B cell (primary cell): Measurements from ENCODE around the gene AEBP1. TPM values are rescaled to one million over a fixed set of nuclear protein-coding genes. Genes with fewer than 3 reads are reported as not detected.

Experiments used
- ATAC-seq: fragments of 200-7000 bp; cut with Tn5 transposase; one replicate; pipeline ENCODE4 v1.10.0; 2021; ENCODE audit warnings: low read depth, mild to moderate bottlenecking, moderate number of reproducible peaks, moderate library complexity
- CTCF ChIA-PET: fragments of 350-600 bp; sonication (Branson Sonifier 250); formaldehyde crosslinking; loops from one replicate; lab custom pipeline; 2021; ENCODE audit warnings: antibody characterized with exemption, inconsistent platforms; lab: Charles Lee
- POLR2A ChIA-PET: fragments of 350-600 bp; sonication (Branson Sonifier 250); formaldehyde crosslinking; loops from one replicate; lab custom pipeline; 2021; ENCODE audit warnings: antibody characterized with exemption; lab: Charles Lee
- DNase-seq: peaks from one replicate; pipeline ENCODE4 v3.0.0; 2013
- H2AFZ ChIP-seq: 2 replicates; pipeline ENCODE4 v1.6.1; 2012; ENCODE audit warnings: mild to moderate bottlenecking, low read depth, low read length; ENCODE audit not compliant: insufficient read depth, poor library complexity, severe bottlenecking
- H3K27ac ChIP-seq, 2 donors: 1 replicate in 1 of 2; 2 replicates in 1 of 2; pipeline ENCODE4 v1.5.1; 2012 to 2013; ENCODE audit warnings: low read length in 2 of 2, mild to moderate bottlenecking in 2 of 2, moderate library complexity in 1 of 2
- H3K27me3 ChIP-seq, 4 experiments: fragments of 200-600 bp in 1 of 4; sonication (generic) in 1 of 4; replicated peaks in 1 of 4; 1 replicate in 2 of 4; 2 replicates in 2 of 4; pipeline versions ENCODE4 v1.6.1 to v1.7.0; 2013 to 2016; ENCODE audit warnings: low read length in 3 of 4, mild to moderate bottlenecking in 2 of 4, mixed read lengths in 1 of 4, moderate library complexity in 1 of 4; ENCODE audit not compliant: insufficient read depth in 4 of 4, control insufficient read depth in 3 of 4; ENCODE audit errors: control extremely low read depth in 1 of 4
- H3K36me3 ChIP-seq, 2 experiments: replicated peaks in 1 of 2; 1 replicate in 1 of 2; 2 replicates in 1 of 2; pipeline versions ENCODE4 v1.6.1 to v1.7.1; 2013; ENCODE audit warnings: low read length in 1 of 2; ENCODE audit not compliant: insufficient read depth in 2 of 2, control insufficient read depth in 1 of 2; ENCODE audit errors: control extremely low read depth in 1 of 2, extremely low read depth in 1 of 2
- H3K4me1 ChIP-seq, 2 donors: fragments of 200-600 bp in 1 of 2; sonication (generic) in 1 of 2; 1 replicate in 1 of 2; 2 replicates in 1 of 2; pipeline versions ENCODE4 v1.5.1 to v1.6.1; 2013 to 2017; ENCODE audit warnings: low read length in 2 of 2; ENCODE audit not compliant: control insufficient read depth in 2 of 2, insufficient read depth in 2 of 2
- H3K4me2 ChIP-seq: replicated peaks from 2 replicates; pipeline ENCODE3; 2012; ENCODE audit warnings: mild to moderate bottlenecking, low read depth, low read length; ENCODE audit not compliant: poor library complexity, severe bottlenecking
- H3K4me3 ChIP-seq, 5 experiments: fragments of 200-600 bp in 1 of 5; sonication (generic) in 1 of 5; 1 replicate in 3 of 5; 2 replicates in 2 of 5; pipeline versions ENCODE4 v1.5.1 to v1.7.0; 2011 to 2016; ENCODE audit warnings: low read length in 4 of 5, mild to moderate bottlenecking in 4 of 5, low read depth in 2 of 5, control low read depth in 1 of 5, moderate library complexity in 1 of 5; ENCODE audit not compliant: insufficient read depth in 1 of 5; ENCODE audit errors: control extremely low read depth in 1 of 5, extremely low read depth in 1 of 5
- H3K79me2 ChIP-seq: fragments of 200-600 bp; sonication (generic); one replicate; pipeline ENCODE4 v1.6.0; 2016; ENCODE audit warnings: low read length; ENCODE audit not compliant: control insufficient read depth, insufficient read depth
- H3K9ac ChIP-seq: fragments of 200-600 bp; sonication (generic); 2 replicates; pipeline ENCODE4 v1.6.1; 2017; ENCODE audit warnings: mild to moderate bottlenecking, low read length, moderate library complexity
- H3K9me3 ChIP-seq, 3 donors: one replicate each; pipeline versions ENCODE4 v1.6.1 to v1.7.1; 2013; ENCODE audit warnings: low read length in 2 of 3; ENCODE audit not compliant: control insufficient read depth in 2 of 3, insufficient read depth in 1 of 3; ENCODE audit errors: control extremely low read depth in 1 of 3
- H4K20me1 ChIP-seq: 2 replicates; pipeline ENCODE4 v1.6.0; 2012; ENCODE audit warnings: mild to moderate bottlenecking, low read length; ENCODE audit not compliant: insufficient read depth, control insufficient read depth, poor library complexity, severe bottlenecking
- H3K27ac Mint-ChIP-seq: one replicate; pipeline ENCODE4 v1.8.0; 2021; ENCODE audit warnings: mixed read lengths
- H3K27me3 Mint-ChIP-seq: one replicate; pipeline ENCODE4 v1.8.0; 2021; ENCODE audit warnings: mixed read lengths
- H3K4me1 Mint-ChIP-seq: one replicate; pipeline ENCODE4 v1.8.0; 2021; ENCODE audit warnings: mixed read lengths
- H3K4me3 Mint-ChIP-seq: one replicate; pipeline ENCODE4 v1.8.0; 2021; ENCODE audit warnings: mixed read lengths
- H3K9me3 Mint-ChIP-seq: one replicate; pipeline ENCODE4 v1.8.0; 2022; ENCODE audit warnings: mixed read lengths; ENCODE audit not compliant: insufficient read depth
- CTCF ChIP-seq: fragments of 200-600 bp; IDR thresholded peaks from one replicate; pipeline ENCODE4 v1.8.0; 2022; ENCODE audit warnings: antibody characterized with exemption, mild to moderate bottlenecking
- EZH2 ChIP-seq: IDR thresholded peaks from 2 replicates; pipeline ENCODE4 v1.6.1; 2012; ENCODE audit warnings: borderline replicate concordance, low read depth, mild to moderate bottlenecking, moderate library complexity, low read length; ENCODE audit not compliant: insufficient read depth, poor library complexity, severe bottlenecking
- WGBS: methylation state at CpG from one replicate; pipeline ENCODE4 v1.1.5; 2013; ENCODE audit warnings: missing lambda C conversion rate; ENCODE audit not compliant: insufficient coverage; 5-methylcytosine and 5-hydroxymethylcytosine counted together
- intact Hi-C: fragments of 100-400 bp; cut with micrococcal nuclease; formaldehyde crosslinking; loops from one replicate; pipeline ENCODE4 v1.10.0; 2022
- polyA plus RNA-seq: library from polyadenylated mRNA; depleted of rRNA; stranded (reverse); fragments of >200 nt; gene quantifications from 2 replicates; pipeline ENCODE4 v1.2.3, GENCODE V29; 2012
- total RNA-seq, 2 donors: library from RNA; stranded (reverse); fragments of 120-200 nt in 1 of 2; gene quantifications; 1 replicate in 1 of 2; 2 replicates in 1 of 2; pipeline versions ENCODE4 v1.2.3 to v1.2.4, GENCODE V29; 2013 to 2022

AEBP1 gene
- total and polyA plus RNA-seq, 2 donors (not counting 1 experiment from before 2014, with no cell fraction given), result 20.2 to 36.7 TPM

GRCh38 chr7:44062180-44062902, 41.8 kb upstream of the AEBP1 start:
- H3K4me3 ChIP-seq, result no peak overlapping the region
- H3K27ac ChIP-seq, result peak overlapping the region in 1 of 2 donors; percentile 93
- no peak overlapping the region for H2AFZ ChIP-seq
- peaks cover 71 to 94% of the 10 kb centered on the region in 2 donors for H3K4me1 ChIP-seq
- DNase-seq, result no peak
- CTCF ChIA-PET, result interaction anchor here (1.4 kb wide), 1 partner anchor 9 kb away, joined by 3 read pairs; no protein-coding TSS in a partner anchor
- H3K4me1 Mint-ChIP-seq, result peaks cover 75% of the 10 kb centered on the region
- peaks cover 13% of the 10 kb centered on the region for H4K20me1 ChIP-seq
- no peak for ATAC-seq
- H3K27me3 ChIP-seq, result no peaks in the 10 kb centered on the region
- peaks cover 46% of the 10 kb centered on the region for H3K79me2 ChIP-seq
- POLR2A ChIA-PET, result interaction anchor here (0.7 to 2.9 kb wide), 3 partner anchors 9 to 19 kb away, joined by 3 to 9 read pairs (median 3); no protein-coding TSS in a partner anchor
- H3K9me3 Mint-ChIP-seq, result no peaks in the 10 kb centered on the region
- intact Hi-C loops, result no loop called here
- H3K9me3 ChIP-seq, result peaks cover 0 to 4% (median 0%) of the 10 kb centered on the region in 3 donors
- TF ChIP-seq EZH2, result no peak
- TF ChIP-seq CTCF, result no peak
- no peak overlapping the region for H3K4me2 ChIP-seq
- WGBS, result 93% methylated on average over 10 of the region's 11 CpGs
- no peak overlapping the region for H3K4me3 Mint-ChIP-seq
- no peak overlapping the region for H3K9ac ChIP-seq
- H3K36me3 ChIP-seq, result peaks cover 0 to 54% of the 10 kb centered on the region in 2 experiments
- H3K27ac Mint-ChIP-seq, result peak overlapping the region; percentile 78
- H3K27me3 Mint-ChIP-seq, result no peaks in the 10 kb centered on the region

GRCh38 chr7:44062903-44063295, 41.2 kb upstream of the AEBP1 start:
- DNase-seq (no peak), ATAC-seq (no peak)
- Histone ChIP-seq H3K9me3 (peaks cover 0 to 4% (median 0%) of the 10 kb centered on the region in 3 donors), H4K20me1 (peaks cover 18% of the 10 kb centered on the region), H3K27me3 (no peaks in the 10 kb centered on the region), H3K27ac (peak overlapping the region in 1 of 2 donors; percentile 93), H3K4me2 (no peak overlapping the region), H3K4me1 (peaks cover 69 to 94% of the 10 kb centered on the region in 2 donors), H3K9ac (no peak overlapping the region), H3K36me3 (peaks cover 0 to 48% of the 10 kb centered on the region in 2 experiments), H3K79me2 (peaks cover 44% of the 10 kb centered on the region), H3K4me3 (no peak overlapping the region), H2AFZ (no peak overlapping the region)
- POLR2A ChIA-PET, result interaction anchor here (1.4 to 2.9 kb wide), 2 partner anchors 9 to 18 kb away, joined by 3 to 9 read pairs; no protein-coding TSS in a partner anchor
- peak overlapping the region; percentile 53 for H3K27ac Mint-ChIP-seq
- 100% methylated on average over 1 of the region's 3 CpGs for WGBS
- H3K4me1 Mint-ChIP-seq, result peaks cover 75% of the 10 kb centered on the region
- H3K27me3 Mint-ChIP-seq, result no peaks in the 10 kb centered on the region
- no peaks in the 10 kb centered on the region for H3K9me3 Mint-ChIP-seq
- intact Hi-C loops, result no loop called here
- CTCF ChIA-PET, result interaction anchor here (1.4 kb wide), 1 partner anchor 8 kb away, joined by 3 read pairs; no protein-coding TSS in a partner anchor
- H3K4me3 Mint-ChIP-seq, result no peak overlapping the region
- TF ChIP-seq CTCF, result no peak
- no peak for TF ChIP-seq EZH2
